Cerebellar nuclear complex (tissue), 1 donor: Measurements from ENCODE around the gene PKN3.

Source experiments
- DNase-seq, 2 experiments: peaks; one replicate each; lab custom pipeline; 2025; lab: John Stamatoyannopoulos, UW

The PKN3 gene

DNA sequence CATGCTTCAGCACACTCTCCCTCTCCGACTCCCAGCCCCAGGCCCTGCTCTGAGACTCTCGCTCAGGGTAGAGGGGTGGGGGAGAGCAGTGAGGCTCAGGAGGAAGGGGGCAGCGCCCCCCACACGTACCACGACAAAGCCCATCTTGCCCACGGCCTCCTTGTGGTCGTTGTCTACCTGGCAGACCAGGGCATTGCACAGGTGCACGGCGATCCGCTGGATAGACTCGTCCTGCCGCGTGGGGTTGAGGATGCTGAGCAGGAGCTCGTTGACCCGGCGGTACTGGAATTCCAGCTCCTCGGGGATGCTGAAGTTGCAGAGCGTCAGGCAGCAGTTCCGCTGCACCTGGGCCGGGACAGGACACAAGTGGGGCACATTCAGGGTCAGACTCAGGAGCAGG lies 40.1 kb downstream of the PKN3 start:
- DNase-seq = no peak

DNA sequence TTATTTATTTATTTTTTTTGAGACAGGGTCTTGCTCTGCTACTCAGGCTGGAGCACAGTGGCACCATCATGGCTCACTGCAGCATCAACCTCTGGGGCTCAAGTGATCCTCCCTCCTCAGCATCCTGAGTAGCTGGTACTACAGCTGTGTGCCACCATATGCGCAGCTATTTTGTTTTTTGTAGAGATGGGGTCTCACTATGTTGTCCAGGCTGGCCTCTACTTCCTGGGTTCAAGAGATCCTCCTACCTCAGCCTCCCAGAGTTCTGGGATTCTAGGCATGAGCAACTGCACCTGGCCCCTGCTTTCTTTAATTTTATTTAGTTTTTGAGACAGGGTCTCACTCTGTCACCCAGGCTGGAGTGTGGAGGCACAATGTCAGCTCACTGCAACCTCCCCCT lies 41.1 kb downstream of the PKN3 start:
- no peak for DNase-seq

DNA sequence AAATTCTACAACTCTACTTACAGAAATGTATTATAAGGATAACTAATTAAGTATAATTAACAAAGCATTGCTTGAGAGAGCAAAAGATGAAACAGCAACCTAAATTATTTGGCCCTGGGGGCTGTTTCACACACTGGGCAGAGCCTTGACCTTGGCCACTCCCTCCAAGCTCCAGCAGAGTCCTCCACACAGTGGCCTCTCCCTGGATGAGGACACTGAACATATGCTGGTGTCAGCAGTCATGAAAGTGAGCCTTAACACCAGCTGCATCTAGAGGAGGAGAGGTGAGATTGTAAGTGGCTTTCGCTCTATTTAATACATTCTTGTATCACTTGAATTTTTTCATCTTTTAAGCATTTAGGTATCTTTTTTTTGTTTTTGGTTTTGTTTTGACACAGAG lies 44.9 kb downstream of the PKN3 start:
- DNase-seq = no peak

DNA sequence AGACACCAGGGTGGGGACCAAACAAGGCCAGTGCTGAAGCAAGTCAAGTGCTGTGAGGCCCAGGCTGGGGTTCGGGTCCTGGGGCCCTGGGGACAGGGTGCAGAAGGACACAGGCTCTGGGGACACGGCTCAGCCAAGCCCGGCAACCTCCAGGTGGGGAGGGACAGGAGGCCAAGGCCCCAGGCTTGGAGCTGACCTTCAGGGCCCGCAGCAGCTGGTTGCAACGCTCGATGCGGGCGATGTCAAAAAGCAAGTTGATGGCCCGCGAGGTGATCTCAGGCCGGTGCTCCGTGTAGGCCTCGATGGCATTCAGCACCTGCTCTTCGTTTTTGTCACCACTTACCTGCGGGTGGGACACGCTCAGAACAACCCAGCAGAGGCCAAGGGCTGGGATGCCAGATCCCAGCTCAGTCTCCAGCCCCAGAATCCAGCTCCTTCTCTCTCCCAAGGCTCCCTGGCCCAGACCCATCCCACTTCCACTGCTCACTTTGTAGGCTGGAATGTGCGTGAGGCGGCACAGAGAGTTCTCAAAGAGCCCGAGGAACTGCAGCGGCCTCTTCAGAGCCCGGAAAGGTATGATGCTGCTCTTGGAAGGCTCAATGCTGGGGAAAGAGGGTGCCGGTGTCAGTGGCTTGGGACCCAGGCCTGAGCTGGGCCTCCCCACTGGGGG lies 48.8 kb downstream of the PKN3 start:
- no peak for DNase-seq

DNA sequence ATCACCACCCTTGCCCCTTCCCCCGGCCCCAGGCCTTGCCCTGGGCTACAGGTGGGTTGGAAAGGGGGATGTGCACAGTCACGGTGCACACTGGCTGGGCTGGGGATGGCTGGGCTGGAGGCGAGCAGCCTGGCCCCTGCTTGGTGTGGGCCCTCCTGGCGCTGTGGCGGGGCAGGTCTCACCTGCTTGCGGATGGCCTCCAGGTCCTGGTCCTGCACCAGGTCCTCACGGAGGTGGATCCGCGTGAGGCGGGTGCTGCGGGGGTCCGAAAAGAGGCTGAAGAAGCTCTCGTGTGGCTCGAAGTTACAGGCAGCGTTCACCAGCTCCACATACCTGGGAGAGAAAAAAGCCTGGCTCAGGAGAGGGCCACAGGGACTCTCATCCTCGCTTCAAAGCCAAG lies 51.3 kb downstream of the PKN3 start:
- DNase-seq = no peak

DNA sequence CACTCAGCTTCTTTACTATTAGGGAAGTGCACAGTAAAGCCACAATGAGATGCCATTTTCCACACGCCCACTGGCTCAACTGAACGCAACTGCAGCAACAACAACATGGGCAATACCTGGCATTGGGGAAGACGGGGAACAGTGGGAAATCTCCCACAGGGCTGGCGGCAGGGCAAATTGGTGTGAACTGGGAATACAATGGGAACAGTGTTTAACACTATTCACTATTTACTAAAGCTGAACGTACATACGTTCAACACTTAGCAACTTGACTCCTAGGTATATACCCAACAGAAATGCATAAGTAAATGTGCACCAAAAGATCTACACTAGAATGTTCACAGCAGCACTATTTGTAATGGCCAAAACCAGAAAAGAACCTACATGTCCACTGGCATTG lies 55.3 kb downstream of the PKN3 start:
- no peak for DNase-seq

DNA sequence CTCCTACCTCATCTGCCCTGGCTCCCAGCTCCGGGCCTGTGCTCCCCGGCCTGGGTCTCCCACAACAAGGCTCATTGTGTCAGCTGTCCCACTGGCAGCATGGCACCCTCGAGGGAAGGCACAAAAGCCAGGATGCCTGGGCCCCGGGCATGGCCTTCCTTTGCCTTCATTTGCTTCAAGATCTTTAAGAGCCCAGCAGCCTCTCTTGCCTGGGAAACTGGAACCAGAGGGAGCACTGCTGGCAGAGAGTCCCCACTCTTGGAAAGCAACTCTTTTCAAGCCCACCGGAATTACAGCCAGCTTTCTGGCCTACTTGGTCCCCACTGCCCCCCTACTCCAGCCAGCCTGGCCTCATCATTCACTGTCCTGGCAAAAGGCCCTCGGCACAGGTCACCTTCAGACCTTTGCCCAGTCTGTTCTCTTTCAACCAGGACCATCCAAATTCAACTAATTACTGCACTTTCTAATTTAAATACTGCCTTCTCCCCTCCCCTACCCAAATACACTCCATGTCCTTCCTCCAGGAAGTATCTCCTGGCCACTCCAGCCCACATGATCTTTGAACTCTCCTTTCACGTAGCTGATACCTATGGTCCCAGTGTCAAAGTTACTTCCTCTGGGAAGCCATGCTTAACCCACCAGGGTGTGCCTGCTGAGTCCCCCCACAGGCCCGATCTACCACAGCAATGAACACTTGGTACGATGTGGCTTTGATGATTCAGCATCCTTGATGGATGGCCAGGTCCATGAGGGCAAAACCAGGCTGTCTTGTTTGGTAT lies 60.6 kb downstream of the PKN3 start:
- DNase-seq = no peak

DNA sequence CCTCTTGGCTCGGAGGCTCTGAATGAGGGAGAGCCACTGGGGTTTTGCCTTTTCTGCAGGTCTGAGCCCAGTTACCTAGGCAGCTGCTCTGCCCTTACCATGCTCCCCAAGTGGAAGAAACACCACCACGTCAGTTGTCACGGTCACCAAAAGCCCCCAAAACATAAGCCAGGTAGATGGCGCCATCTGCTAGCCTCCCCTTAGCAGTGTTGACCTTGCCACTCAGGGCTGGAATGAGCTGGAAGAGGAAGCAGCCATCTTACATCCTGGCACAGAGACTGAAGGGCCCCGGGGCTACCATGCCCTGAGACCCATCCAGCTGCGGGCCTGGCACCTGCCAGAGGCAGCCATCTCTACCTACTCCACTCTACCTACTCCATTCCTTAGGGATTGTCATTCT lies 62.1 kb downstream of the PKN3 start:
- DNase-seq = no peak

DNA sequence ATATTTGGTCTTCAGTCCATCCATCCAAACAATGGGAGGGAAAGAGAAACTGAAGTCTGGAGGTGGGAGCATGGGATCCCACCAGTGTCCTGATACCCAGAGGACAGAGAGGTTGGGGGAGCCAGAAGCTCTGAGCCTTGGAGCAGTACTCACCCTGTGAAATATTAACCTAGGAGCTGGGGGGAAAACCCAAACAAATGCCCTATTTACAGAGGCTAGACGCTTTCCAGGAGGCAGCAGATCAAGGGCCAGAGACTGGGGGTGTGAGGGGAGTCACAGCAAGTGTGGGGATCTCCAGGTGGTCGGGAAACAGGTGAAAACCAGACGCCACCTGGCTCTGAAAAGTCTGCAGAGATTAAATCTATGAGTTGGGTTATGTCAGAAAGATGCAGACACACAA lies 63.2 kb downstream of the PKN3 start:
- DNase-seq = no peak

DNA sequence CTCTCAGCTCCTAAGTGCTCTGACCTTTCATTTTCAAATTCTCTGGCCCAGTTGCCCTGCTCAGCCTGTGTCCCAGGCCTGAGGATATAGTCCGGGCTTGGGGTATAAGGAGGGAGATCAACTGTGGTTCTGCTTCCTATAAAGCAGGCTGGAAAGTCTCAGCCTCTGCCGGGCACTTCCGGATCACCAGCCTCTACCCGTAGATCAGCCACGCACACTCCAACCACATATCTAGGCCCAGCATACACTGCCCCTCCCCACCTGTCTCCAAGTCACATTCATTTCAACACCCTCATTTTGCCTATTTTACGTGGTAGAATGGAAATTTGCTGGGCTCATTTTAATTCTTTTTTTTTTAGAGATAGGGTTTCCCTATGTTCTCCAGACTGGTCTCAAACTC lies 66.3 kb downstream of the PKN3 start:
- no peak for DNase-seq
